Measurements from ENCODE around the gene CASP14. TPM values are rescaled to one million over a fixed set of nuclear protein-coding genes. Genes with fewer than 3 reads are reported as not detected.
"Not testable (repeated sequence)": the region's sequence is repeated elsewhere in the genome, so short reads cannot be mapped to it uniquely, and the experiment has no call there.

The CASP14 gene
- total RNA-seq, 6 experiments from 2014 or later: not detected

DNA sequence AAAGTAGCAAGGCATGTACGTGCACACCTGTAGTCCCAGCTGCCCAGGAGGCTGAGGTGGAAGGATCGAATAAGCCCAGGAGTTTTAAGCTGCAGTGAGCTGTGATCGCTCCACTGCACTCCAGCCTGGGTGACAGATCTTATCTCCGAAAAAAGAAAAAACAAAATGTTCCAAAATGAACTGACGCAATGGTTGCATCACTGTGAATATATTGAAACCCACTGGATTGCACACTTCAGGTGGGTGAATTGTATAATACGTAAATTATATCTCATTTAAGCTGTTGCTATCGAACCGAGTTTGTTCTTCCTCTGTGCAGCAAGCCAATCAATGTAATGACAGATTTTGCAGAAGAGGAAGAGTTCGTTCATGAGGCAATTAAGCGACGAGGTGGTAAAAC, 1.6 kb upstream of the CASP14 start:
- H3K27me3 Mint-ChIP-seq (ENCODE audit: insufficient read depth): no peaks in the 10 kb centered on the region; the same call in 1 of the 2 replicates
- no peaks in the 10 kb centered on the region for H3K4me1 Mint-ChIP-seq (ENCODE audit: low read depth)
- H3K27ac Mint-ChIP-seq: no peak overlapping the region
- no peak for DNase-seq
- TF ChIP-seq, protein P1, sequence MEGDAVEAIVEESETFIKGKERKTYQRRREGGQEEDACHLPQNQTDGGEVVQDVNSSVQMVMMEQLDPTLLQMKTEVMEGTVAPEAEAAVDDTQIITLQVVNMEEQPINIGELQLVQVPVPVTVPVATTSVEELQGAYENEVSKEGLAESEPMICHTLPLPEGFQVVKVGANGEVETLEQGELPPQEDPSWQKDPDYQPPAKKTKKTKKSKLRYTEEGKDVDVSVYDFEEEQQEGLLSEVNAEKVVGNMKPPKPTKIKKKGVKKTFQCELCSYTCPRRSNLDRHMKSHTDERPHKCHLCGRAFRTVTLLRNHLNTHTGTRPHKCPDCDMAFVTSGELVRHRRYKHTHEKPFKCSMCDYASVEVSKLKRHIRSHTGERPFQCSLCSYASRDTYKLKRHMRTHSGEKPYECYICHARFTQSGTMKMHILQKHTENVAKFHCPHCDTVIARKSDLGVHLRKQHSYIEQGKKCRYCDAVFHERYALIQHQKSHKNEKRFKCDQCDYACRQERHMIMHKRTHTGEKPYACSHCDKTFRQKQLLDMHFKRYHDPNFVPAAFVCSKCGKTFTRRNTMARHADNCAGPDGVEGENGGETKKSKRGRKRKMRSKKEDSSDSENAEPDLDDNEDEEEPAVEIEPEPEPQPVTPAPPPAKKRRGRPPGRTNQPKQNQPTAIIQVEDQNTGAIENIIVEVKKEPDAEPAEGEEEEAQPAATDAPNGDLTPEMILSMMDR (IDR thresholded peaks at IDR 0.05): no peak
- H3K4me3 Mint-ChIP-seq: no peak overlapping the region
- H3K9me3 Mint-ChIP-seq: peaks cover 9% of the 10 kb centered on the region
- no peaks in the 10 kb centered on the region for H3K36me3 Mint-ChIP-seq (ENCODE audit: low read depth)

DNA sequence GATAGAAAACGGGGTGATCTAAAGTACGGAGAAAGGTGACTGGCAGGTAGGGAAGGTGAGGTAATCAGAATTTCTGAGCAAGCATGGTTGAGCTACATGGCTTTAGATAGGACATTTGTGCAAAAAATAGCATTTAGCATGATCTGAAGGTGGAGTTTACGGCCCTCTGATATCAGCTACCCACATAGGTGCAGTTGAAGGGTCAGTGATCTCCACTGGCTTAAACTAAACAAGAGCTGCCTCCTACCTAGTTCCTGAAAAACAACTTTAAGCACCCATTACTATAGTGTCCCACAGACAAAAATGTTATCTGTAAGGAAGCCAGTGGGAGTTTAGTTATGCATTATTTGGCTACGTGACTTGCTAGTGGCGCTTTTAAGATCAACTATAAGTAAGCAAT, 1.2 kb upstream of the CASP14 start:
- H3K27ac Mint-ChIP-seq: no peak overlapping the region
- TF ChIP-seq, protein P1 (IDR thresholded peaks at IDR 0.05): no peak
- no peaks in the 10 kb centered on the region for H3K36me3 Mint-ChIP-seq (ENCODE audit: low read depth)
- H3K4me3 Mint-ChIP-seq: no peak overlapping the region
- no peak for DNase-seq
- no peaks in the 10 kb centered on the region for H3K4me1 Mint-ChIP-seq (ENCODE audit: low read depth)
- peaks cover 9% of the 10 kb centered on the region for H3K9me3 Mint-ChIP-seq
- H3K27me3 Mint-ChIP-seq (ENCODE audit: insufficient read depth): no peaks in the 10 kb centered on the region; the same call in 1 of the 2 replicates

DNA sequence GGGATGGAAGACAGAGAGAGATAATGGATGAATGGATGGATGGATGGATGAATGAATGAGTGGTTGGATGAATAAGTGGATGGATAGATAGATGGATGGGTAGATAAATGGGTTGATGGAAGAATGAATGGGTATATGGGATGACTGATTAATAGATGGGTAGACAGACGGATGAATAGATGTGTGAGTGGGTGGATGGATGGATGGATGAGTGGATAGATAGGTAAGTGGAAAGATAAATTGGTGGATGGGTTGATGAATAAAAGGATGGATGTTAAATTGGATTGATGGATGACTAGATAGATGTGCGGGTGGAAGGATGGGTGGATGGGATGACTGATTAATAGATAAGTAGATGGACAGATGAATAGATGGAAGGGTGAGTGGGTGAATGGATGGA, 1.4 kb downstream of the CASP14 start:
- Mint-ChIP-seq H3K9me3 (peaks cover 14% of the 10 kb centered on the region; the same call in 1 of the 2 replicates), H3K4me3 (no peak overlapping the region), H3K36me3 (ENCODE audit: low read depth) (no peaks in the 10 kb centered on the region)

DNA sequence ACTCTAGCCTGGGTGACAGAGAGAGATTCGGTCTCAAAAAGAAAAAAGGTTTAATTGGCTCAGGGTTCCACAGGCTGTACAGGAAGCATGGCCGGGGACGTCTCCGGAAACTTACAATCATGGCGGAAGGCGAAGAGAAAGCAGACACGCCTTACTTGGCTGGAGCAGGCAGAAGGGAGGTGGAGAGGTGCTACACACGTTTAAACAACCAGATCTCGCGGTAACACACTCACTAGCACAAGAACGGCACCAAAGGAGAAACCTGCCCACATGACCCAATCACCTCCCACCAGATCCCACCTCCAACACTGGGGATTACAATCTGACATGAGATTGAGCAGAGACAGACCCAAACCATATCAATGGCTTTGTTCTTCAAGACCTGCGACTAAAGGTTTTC, 12.8 kb downstream of the CASP14 start:
- Mint-ChIP-seq H3K4me1 (ENCODE audit: low read depth) (no peaks in the 10 kb centered on the region), H3K27ac (no peak overlapping the region), H3K27me3 (ENCODE audit: insufficient read depth) (peaks cover 2% of the 10 kb centered on the region)

More for the DNA sequence above, 1.4 kb downstream of the CASP14 start:
- Mint-ChIP-seq H3K27me3 (ENCODE audit: insufficient read depth) (peaks cover 2% of the 10 kb centered on the region), H3K4me1 (ENCODE audit: low read depth) (no peaks in the 10 kb centered on the region), H3K27ac (no peak overlapping the region)
- TF ChIP-seq, protein P1 (IDR thresholded peaks at IDR 0.05): no peak
- no peak for DNase-seq

DNA sequence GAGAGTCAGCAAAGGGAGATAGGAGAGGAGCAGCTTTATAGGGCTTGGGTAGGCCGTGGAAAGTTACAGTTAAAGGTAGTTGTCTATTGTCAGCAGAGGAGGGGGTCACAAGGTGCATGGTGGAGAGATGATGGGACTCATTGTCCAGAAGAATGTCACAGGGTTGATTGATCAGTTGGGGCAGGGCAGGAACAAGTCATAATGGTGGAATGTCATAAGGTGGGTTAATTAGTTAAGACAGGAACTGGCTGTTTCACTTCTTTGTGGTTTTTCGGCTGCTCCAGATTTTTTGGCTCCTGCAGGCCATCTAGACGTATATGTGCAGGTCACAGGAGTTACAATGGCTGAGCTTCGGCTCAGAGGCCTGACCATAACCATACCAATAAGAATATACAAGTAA, 21.1 kb downstream of the CASP14 start:
- H3K4me1 Mint-ChIP-seq (ENCODE audit: low read depth); DNase-seq; H3K36me3 Mint-ChIP-seq (ENCODE audit: low read depth); H3K4me3 Mint-ChIP-seq; H3K27ac Mint-ChIP-seq; H3K27me3 Mint-ChIP-seq (ENCODE audit: insufficient read depth); H3K9me3 Mint-ChIP-seq: not testable (repeated sequence)

More for the DNA sequence above, 12.8 kb downstream of the CASP14 start:
- DNase-seq: no peak
- Mint-ChIP-seq H3K9me3 (no peaks in the 10 kb centered on the region), H3K36me3 (ENCODE audit: low read depth) (no peaks in the 10 kb centered on the region), H3K4me3 (no peak overlapping the region)
- TF ChIP-seq, protein P1 (IDR thresholded peaks at IDR 0.05): no peak

DNA sequence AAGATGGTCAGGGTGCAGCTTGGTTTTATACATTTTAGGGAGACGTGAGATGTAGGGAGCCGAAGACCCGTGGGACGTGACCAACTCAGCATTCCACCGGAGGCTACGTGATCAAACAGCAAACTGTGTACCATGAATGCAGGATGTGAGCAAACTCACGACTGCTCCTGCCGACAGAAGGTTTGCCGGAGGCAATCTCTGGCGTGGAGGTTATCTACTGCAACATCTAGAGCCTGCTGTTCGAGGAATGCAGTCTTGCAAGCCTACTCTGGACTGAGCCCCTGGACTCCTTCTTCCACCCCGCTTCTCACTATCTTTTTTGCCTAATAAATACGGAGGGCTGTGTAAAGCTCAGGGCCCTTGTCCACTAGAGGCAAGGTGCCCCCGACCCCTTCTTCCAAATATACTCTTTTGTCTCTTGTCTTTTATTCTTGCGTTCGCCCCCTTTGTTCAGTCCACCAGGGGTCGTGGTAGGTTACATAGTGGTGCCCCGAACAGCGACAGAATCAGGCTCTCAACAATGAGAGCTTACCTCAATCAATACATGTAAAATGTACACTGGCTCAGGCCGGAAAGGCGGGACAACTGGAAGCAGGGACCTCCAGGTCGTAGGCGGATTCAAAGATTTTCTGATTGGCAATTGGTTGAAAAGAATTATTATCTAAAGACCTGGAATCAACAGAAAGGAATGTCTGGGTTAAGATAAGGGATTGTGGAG, 23.8 kb downstream of the CASP14 start:
- DNase-seq: no peak
- Mint-ChIP-seq H3K4me1 (ENCODE audit: low read depth) (no peaks in the 10 kb centered on the region), H3K27ac (no peak overlapping the region), H3K36me3 (ENCODE audit: low read depth) (no peaks in the 10 kb centered on the region), H3K9me3 (no peaks in the 10 kb centered on the region), H3K27me3 (ENCODE audit: insufficient read depth) (peaks cover 2% of the 10 kb centered on the region), H3K4me3 (no peak overlapping the region)
- TF ChIP-seq, protein P1 (IDR thresholded peaks at IDR 0.05): no peak; the same call in 1 of the 2 replicates
